Fibroblast of skin of left quadriceps (primary cell): Measurements from ENCODE around the gene SLC46A3.
A peak's percentile ranks its signal among the peaks of the same experiment; 100 is the strongest.
"Not testable (repeated sequence)": the region's sequence is repeated elsewhere in the genome, so short reads cannot be mapped to it uniquely, and the experiment has no call there.

ENCODE experiments used
- DNase-seq, 2 experiments: peaks; one replicate each; pipeline ENCODE4 v3.0.0-alpha.2; 2013; ENCODE audit warnings: low read depth in 2 of 2

Gene SLC46A3

DNA sequence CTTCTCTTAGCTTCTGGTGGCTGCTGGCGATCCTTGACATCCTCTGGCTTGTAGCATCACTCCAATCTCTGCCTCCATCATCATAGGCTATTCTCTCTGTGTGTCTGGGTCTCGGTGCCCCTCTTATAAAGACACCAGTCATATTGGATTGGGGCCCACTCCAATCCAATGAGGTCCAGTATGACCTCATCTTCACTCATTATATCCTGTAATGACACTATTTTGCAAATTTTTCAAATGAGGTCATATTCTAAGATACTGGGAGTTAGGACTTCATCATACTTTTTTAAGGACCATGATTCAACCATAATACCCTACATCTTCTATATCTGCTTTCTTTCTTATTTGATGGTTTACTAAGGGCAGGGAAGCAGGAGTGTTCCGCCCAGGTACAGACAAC lies 12.0 kb upstream of the SLC46A3 start:
- DNase-seq = no peak

DNA sequence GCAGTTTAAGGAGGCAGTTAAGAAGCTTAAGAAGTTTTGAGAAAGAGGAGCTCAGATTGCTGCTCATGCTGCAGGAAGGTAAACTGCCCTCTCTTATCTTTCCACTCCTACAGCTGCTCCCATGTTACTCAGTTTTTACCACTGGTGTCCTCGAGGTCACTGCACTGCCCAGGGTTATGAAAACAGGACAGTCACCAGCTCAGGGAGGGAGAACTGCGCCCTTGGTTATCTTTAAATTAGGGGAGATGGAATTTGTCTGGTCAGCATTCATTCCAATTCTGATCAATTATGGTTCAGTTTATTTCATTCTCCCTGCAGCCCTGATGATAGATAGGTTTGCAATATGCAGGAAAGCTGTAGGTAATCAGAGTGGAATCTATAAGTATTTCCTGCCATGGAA lies 10.8 kb upstream of the SLC46A3 start:
- DNase-seq = no peak

DNA sequence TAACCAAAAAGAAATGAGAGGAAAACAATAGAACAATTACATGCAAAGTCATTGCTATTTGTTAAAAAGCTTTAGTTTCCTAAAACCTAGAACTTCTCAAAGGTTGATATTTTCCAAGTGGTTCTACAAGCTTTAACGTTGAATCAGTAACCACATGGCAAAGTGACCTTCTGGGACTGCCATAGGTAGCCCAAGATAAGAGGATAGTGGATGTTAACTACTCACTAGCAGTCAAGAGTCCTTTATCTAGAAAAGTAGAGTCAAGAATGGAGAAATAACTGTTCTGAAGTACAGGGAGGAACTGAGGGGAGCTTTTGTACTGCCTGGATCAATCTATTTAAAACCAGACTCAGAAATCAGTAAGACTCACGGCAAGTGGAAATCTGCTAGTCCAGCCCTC lies 9.9 kb upstream of the SLC46A3 start:
- DNase-seq = no peak

DNA sequence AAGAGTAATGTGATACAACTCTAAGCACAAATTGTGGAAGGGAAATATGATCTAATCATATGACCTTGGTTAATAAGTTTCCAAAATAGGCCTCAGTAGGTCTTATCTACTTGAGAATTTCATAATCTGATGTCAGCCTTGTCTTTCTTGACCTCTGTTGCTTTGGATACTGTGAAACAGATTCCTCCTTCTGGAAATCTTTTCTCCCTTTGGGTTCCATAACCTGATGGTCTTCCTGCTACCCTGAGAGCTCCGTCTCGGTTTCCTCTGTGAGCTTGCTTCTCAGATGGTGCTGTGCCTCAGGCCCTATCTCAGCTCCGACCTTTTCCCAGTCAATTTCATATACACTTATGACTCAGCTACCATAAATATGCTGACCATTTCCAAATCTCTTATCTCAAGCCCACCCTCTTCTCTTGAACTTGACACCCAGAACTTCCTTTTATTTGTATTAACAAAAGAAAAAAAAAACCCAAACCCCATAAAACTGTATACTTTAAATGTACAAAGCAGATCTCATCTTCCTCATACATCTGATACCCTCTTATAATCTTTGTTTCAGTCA lies 6.4 kb upstream of the SLC46A3 start:
- no peak for DNase-seq

DNA sequence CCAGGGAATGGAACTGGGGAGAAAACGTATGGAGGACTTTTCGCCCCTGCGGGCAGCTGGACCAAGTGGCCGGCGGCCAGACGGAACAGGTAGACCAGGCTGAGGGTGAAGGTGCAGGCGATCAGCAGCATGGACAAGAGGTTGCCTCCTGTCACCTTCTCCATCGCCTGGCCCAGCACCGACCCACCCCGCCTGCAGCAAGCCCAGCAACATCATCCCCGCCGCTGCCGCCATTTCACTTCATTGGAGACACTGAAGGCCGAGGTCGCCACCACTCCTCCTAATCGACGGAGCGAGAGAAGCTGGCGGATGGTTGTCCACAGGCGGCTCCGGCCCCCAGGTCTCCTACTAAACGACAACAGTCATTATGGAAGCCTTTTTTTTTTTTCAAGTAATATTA lies 5.0 kb upstream of the SLC46A3 start:
- no peak for DNase-seq

DNA sequence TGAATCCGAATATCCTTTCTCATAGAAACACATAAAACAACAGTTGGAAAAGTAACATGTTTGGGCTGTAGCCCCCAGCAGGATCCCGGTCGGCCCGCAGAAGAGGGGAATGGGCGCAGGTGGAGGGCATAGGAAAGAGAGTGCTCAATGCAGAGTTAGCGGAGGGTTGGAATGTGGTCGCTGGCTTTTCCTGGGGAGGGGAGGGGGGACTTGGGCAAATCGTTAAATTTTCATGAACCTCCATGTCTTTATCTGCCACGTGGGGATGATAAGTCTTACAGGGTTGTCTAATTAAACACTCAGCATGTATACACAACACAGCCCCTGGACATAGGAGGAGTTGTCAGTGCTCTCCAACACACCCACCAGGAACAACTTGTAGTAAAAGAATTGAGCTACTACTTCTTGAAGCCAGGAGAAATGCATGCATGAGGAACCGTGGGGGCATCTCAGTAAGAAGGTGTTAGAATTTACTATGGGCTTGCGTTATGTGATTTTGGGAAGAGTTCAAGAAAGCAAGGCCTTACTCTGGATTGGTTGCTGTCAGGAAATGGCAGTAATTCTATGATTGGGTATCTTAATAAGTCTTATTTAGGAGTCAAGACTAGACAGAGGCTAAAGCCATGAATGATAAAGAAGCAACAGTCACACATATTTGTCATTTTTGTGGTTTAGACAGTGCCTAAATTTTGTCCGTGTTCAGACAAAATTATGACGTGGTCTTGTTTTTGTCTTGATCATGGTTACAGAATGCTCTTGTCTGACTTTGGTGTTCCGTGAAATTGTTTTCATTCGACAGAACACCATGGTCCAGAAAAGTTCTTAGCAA lies 671 bp upstream of the SLC46A3 start:
- peak in 1 of 2 experiments; percentile 52 for DNase-seq

DNA sequence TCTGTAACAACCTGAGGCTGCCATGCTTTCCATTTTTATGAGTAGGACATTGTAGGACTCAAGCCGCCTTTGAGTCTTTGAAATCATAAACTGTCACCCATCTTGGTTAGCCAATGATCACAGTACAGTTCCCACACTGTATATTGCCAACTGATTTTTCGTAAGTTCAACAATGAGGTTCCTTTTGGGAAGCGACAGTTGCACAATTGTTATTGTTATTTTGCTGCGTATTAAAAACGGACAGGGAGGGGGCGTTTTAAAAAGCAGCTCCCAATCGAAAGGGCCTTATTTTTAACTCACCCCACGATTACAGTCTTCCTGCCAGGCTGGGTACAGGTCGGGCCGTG lies 601 bp downstream of the SLC46A3 start:
- no peak for DNase-seq

DNA sequence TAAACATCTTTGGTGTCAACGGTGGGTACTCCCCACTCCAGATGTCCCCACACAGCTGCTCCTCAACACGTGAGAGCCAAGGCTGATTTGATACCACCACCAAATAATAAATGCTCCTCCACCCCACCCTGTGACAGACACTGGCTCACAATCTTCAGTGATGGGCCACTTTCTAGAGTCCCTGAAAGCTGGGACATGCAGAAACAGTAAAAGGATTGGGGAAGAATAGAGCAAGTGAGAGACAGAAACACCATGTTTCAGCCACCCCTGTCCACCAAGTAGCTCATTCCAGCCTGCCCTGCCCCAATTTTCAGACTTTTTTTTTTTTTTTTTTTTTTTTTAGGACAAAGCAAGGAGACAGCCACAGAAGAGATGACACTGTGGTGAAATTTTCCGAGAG lies 1.6 kb downstream of the SLC46A3 start:
- DNase-seq = no peak

DNA sequence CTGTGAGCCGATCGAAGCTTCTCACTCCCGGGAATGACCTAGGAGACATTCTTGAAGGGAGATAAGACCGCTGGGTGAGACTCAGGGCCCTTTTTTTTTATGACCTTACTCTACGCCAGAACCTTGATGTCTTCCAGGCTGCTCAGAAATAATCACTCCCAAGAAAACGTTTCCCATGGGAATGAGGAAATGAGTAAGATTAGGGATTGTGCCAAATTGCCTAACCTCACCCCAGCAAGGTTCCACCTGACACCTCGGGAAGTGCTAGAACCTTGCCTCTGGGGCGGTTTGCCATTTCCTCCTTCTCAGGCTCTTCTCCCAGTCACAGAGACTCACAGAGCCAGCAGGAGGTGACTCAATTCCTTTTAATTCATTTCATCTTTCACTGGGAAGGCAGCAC lies 2.3 kb downstream of the SLC46A3 start:
- DNase-seq = no peak

DNA sequence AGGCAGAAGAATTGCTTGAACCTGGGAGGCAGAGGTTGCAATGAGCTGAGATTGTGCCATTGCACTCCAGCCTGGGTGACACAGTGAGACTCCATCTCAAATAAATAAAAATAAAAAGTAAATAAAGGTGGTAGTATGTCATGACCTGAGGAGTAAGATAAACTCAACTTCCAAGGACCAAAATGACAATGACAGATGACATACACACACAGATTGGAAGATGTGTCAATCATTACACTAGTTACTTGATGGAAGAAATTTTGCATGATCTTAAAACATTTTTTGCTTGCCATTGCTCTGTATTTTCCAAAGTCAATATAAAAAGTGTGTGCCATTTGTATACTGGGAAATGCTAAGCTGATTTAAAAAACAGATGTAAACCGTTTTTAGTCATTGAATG lies 4.1 kb downstream of the SLC46A3 start:
- no peak for DNase-seq

DNA sequence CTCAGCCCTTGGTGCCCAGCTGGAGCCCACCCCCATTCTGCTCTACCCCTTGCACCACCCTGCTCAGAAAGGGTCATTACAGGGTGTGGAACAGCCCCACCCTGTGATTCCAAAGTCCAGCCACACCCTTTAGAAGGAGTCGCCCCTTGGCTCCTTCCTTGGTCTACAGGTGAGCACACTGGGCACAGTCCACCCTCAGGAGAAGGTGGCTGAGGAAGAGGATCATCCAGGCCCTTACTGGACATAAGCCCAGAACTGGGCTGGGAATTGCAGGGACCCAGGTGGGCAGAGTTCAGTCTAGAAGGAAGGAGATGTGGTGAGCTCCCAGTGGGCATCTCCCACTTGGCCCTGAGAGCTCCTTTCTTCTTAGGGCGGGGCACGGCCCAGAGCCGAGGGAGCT lies 8.6 kb downstream of the SLC46A3 start:
- DNase-seq = no peak

DNA sequence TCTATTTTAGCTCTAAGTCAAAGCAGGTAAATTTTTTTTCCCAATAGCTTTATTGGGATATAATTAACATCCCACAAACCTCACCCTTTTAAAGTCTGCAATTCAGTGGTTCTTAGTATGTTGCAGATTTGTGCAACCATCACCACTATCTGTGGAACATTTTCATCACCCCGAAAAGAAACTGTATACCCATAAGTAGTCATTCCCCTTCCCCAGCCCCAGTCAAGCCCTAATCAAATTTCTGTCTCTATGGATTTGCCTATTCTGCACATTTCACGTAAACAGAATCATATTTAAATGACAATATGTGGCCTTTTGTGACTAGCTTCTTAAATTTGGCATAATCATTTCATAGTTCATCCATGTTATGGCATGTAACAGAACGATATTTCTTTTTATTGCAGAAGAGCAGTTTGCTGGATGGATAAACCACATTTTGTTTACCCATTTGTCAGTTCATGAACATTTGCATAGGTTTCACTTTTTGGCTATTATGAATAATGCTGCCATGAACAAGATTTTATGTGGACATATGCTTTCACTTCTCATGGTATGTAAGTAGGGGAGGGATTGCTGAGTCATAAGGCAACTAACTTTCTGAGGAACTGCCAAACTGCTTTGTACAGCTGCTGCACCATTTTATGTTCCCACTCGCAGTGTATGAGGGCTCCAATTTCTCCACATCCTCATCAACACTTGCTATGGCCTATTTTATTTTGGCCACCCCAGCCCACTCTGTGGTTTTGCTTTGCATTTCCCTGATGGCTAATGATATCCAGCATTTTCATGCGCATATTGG lies 10.9 kb downstream of the SLC46A3 start:
- peak; percentile 92 to 93 for DNase-seq

DNA sequence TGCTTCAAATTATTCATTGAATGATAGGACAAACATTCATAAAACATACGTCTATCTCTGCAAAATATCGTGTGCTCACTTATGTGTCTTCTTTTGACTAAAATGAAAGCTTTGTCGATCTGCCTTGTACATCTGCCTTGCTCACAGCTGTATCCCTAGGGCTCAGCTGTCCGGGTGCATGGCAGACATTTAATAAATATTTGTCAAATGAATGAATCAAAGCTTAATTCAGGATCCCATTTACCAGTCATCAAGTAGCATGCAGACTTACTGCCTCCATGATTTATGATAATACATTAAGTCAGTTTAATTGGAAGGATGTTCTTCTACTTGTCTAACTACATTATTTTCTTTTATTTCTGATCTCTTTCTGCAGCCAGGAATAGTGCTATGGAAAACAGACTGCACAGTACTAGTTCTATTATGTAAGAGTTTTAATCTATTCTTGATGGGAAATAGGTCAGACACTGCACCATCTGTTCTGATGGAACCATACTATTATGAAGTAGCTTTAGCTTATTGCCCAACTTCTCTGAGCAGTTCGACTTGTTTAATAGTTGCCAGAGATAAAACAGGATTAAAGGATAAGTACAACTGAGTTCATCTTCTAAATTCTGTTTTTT lies 13.2 kb downstream of the SLC46A3 start:
- no peak for DNase-seq

DNA sequence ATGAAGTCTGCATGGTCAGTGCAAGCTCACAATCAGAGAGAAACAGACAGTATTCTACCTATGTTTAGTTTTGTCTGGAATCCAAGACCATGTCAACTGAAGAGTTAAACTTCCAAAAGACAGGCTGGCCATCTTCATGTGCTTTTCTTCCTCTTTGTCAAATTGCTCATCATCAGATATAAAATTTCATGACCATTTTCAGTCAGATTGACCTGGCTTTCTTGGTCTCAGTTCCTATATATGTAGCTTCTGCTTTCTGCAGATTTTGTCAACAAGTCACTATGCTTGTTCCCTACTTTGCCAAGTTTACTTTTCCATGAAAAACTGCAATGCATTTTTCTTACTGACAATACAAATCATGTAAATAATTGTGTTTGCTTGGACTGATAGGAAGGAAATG lies 13.9 kb downstream of the SLC46A3 start:
- DNase-seq = no peak

DNA sequence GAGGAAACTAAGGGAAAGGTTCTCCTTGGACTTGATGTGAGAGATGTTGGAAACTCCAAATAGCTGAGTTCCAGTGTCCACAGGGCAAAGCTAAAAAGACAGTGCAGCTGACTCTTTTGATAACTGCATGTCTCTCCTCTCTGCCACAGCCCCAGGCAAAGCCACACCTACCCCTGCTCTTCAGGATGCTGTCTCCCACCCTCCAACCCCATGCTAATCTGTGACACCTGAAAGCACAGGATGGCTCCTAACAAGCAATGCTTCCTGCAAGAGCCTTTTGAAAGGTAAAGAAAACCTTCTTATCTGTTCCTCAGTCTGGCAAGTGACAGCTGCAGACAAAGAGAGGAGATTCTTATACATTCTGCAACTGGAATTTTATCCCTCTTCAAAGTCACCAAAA lies 14.5 kb downstream of the SLC46A3 start:
- no peak for DNase-seq

DNA sequence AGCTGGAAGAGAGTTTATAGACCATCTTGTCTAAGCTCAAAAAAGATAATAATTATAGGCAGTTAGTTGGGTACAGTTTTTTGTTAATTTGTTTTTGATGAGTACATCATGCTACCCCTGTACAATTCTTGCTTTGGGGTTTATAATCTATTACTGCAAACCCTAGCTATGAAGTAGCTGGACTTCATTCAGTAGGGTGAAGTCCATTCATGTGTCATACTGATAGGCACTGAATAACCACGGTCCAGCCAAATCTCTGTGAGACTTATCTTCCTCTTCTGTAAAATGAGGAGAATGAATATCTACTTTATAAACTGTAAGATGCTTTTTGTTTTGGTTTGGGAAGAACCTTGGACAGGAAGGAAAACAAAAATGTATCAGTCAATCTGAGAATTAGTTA lies 19.5 kb downstream of the SLC46A3 start:
- DNase-seq = no peak

DNA sequence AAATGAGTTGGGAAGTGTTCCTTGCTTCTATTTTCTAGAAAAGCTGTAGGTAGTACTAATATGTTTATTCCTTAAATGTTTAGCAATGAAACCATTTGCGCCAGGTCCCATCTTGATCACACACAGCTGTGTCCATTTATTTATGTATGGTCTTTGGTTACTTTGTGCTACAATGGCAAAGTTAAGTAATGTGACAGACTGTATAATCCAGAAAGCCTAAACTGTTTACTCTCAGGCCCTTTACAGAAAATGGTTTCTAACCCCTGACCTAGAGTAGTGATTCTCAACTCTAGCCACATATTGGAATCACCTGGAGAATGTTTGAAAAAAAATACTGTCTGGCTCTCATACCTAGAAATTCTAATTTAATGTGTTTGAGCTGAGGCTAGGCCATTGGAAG lies 21.3 kb downstream of the SLC46A3 start:
- DNase-seq = no peak

DNA sequence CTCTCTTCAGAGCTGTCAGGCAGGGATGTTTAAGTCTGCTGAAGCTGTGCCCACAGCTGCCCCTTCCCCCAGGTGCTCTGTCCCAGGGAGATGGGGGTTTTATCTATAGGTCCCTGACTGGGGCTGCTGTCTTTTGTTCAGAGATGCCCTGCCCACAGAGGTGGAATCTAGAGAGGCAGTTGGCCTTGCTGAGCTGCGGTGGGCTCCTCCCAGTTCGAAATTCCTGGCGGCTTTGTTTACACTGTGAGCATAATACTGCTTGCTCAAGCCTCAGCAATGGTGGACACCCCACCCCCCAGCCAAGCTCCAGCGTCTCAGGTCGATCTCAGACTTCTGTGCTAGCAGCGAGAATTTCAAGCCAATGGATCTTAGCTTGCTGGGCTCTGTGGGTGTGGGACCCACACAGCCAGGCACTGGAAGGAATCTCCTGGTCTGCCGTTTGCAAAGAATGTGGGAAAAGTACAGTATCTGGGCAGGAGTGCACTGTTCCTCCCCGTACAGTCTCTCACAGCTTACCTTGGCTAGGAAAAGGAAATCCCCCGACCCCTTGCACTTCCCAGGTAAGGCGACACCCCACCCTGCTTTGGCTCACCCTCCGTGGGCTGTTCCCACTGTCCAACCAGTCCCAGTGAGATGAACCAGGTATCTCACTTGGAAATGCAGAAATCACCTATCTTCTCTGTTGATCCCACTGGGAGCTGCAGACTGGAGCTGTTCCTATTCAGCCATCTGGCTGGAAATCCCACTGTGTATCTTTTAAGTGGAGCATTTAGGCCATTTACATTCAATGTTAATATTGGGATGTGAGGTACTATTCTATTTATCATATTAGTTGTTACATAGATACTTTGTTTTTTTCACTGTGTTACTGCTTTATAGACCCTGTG lies 24.9 kb downstream of the SLC46A3 start:
- DNase-seq = not testable (repeated sequence)

DNA sequence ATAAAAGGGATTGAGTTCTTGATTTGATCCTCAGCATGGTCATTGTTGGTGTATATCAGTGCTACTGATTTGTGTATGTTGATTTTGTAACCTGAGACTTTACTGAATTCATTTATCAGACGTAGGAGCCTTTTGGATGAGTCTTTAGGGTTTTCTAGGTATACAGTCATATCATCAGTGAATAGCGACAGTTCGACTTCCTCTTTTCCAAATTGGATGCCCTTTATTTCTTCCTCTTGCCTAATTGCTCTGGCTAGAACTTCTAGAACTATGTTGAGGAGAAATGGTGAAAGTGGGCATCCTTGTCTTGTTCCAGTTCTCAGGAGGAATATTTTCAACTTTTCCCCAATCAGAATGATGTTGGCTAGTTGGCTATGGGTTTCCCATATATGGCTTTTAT lies 32.9 kb downstream of the SLC46A3 start:
- DNase-seq = no peak

DNA sequence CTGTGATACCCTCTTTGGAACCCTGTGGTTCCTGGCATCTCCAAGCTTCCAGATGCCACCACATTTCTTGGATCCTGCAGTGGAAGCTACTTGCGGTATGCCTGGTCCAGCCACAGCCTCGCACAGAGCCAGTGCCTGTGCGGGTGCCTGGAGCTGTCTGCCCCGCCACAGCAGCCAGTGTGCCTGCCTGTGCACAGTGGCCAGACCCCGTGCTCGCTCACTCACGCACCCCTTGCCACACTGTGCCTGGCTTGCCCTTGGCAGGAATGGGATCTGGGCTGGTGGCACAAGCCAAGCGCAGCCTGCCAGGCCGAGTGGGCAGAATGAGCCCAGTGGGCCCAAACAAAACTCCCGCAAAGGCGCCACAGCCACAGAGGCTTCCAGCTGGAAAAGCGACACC lies 33.7 kb downstream of the SLC46A3 start:
- DNase-seq = no peak

DNA sequence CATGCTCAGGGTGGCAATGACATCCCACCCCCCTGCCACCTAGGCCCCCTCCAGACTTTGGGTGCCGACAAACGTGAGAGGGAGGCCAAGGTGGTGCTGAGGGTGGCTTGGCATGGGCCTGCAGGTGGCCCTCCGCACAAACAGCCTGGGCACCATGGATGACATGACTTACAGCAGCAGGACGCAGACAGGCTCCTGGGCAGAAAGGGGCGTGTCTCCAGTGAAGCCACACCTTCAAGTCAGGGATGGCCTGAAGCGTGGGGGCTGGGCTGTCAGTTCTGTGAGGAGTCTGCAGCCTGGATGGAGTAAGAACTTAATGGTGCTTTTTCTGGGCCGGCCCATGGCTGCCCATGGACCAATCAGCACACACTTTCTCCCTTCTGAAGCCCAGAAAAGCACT lies 34.5 kb downstream of the SLC46A3 start:
- no peak for DNase-seq

DNA sequence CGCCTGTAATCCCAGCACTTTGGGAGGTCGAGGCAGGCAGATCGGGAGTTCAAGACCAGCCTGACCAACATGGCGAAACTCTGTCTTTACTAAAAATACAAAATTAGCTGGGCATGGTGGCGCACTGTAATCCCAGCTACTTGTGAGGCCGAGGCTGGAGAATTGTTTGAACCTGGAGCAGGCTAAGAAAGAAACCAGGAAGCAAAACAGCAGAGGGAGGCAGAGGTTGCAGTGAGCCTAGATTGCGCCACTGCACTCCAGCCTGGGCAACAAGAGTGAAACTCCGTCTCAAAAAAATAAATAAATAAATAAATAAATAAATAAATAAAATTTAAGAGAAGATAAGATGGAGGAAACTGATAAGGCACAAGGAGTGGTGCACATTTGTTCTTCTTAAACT lies 35.6 kb downstream of the SLC46A3 start:
- not testable (repeated sequence) for DNase-seq
